Chondrocyte (in vitro differentiated cells): ENCODE measurements around the gene GALNT9. TPM values are rescaled to one million over a fixed set of nuclear protein-coding genes. Genes with fewer than 3 reads are reported as not detected.

Experiments used
- DNase-seq: peaks from one replicate; pipeline ENCODE4 v3.0.0; 2021; ENCODE audit warnings: mixed read lengths, low spot score
- H3K27ac Mint-ChIP-seq: one replicate; pipeline ENCODE4 v1.8.0; 2021; ENCODE audit warnings: mild to moderate bottlenecking, moderate library complexity, mixed read lengths; ENCODE audit not compliant: unreplicated experiment
- H3K27me3 Mint-ChIP-seq: 2 replicates; pipeline ENCODE4 v1.8.0; 2021; ENCODE audit warnings: low read depth, mixed read lengths
- H3K36me3 Mint-ChIP-seq: 2 replicates; pipeline ENCODE4 v1.8.0; 2021; ENCODE audit warnings: low read depth, mixed read lengths
- H3K4me1 Mint-ChIP-seq: 2 replicates; pipeline ENCODE4 v1.8.0; 2021; ENCODE audit warnings: low read depth, mild to moderate bottlenecking, mixed read lengths
- H3K4me3 Mint-ChIP-seq: one replicate; pipeline ENCODE4 v1.8.0; 2021; ENCODE audit warnings: mild to moderate bottlenecking, moderate library complexity, mixed read lengths; ENCODE audit not compliant: unreplicated experiment
- H3K9me3 Mint-ChIP-seq: 2 replicates; pipeline ENCODE4 v1.8.0; 2021; ENCODE audit warnings: low read depth, mixed read lengths
- CTCF ChIP-seq: fragments of 200-600 bp; sonication (generic); IDR thresholded peaks from 2 replicates; pipeline ENCODE4 v1.5.0; 2021; ENCODE audit warnings: antibody characterized with exemption, mild to moderate bottlenecking, moderate library complexity
- total RNA-seq: library from RNA; stranded (reverse); gene quantifications from 3 replicates; pipeline ENCODE4 v1.2.1, GENCODE V29; 2021

The GALNT9 gene
- total RNA-seq, 1 donor from 2014 or later: not detected

GRCh38 chr12:132207083-132207775 lies 122.2 kb downstream of the GALNT9 start:
- peaks cover 6% of the 10 kb centered on the region for H3K9me3 Mint-ChIP-seq
- no peaks in the 10 kb centered on the region for H3K36me3 Mint-ChIP-seq
- DNase-seq: no peak
- peaks cover 49% of the 10 kb centered on the region for H3K27me3 Mint-ChIP-seq
- H3K4me1 Mint-ChIP-seq: no peaks in the 10 kb centered on the region
- no peak for TF ChIP-seq CTCF
- H3K4me3 Mint-ChIP-seq: no peak overlapping the region
- H3K27ac Mint-ChIP-seq: no peak overlapping the region

GRCh38 chr12:132206046-132206434 lies 123.3 kb downstream of the GALNT9 start:
- no peaks in the 10 kb centered on the region for H3K36me3 Mint-ChIP-seq
- no peaks in the 10 kb centered on the region for H3K4me1 Mint-ChIP-seq
- no peak for DNase-seq
- H3K4me3 Mint-ChIP-seq: no peak overlapping the region
- peaks cover 6% of the 10 kb centered on the region for H3K9me3 Mint-ChIP-seq
- H3K27ac Mint-ChIP-seq: no peak overlapping the region
- no peak for TF ChIP-seq CTCF
- peaks cover 47% of the 10 kb centered on the region for H3K27me3 Mint-ChIP-seq

- Mint-ChIP-seq H3K4me3 (no peak overlapping the region), H3K27me3 (peaks cover 47% of the 10 kb centered on the region), H3K36me3 (no peaks in the 10 kb centered on the region), H3K4me1 (no peaks in the 10 kb centered on the region), H3K9me3 (peaks cover 6% of the 10 kb centered on the region), H3K27ac (no peak overlapping the region)
- no peak for TF ChIP-seq CTCF
- DNase-seq: no peak
Observed at GRCh38 chr12:132205271-132206045, 123.9 kb downstream of the GALNT9 start.

GRCh38 chr12:132204793-132205270 lies 124.6 kb downstream of the GALNT9 start:
- H3K27me3 Mint-ChIP-seq: peaks cover 51% of the 10 kb centered on the region
- no peaks in the 10 kb centered on the region for H3K4me1 Mint-ChIP-seq
- no peak for DNase-seq
- TF ChIP-seq CTCF: no peak
- H3K27ac Mint-ChIP-seq: no peak overlapping the region
- H3K36me3 Mint-ChIP-seq: no peaks in the 10 kb centered on the region
- no peak overlapping the region for H3K4me3 Mint-ChIP-seq
- H3K9me3 Mint-ChIP-seq: peaks cover 6% of the 10 kb centered on the region

- no peaks in the 10 kb centered on the region for H3K4me1 Mint-ChIP-seq
- no peak overlapping the region for H3K4me3 Mint-ChIP-seq
- no peak for DNase-seq
- no peak overlapping the region for H3K27ac Mint-ChIP-seq
- H3K36me3 Mint-ChIP-seq: no peaks in the 10 kb centered on the region
- H3K9me3 Mint-ChIP-seq: peaks cover 6% of the 10 kb centered on the region
- peaks cover 51% of the 10 kb centered on the region for H3K27me3 Mint-ChIP-seq
- no peak for TF ChIP-seq CTCF
Observed at GRCh38 chr12:132204063-132204792, 125.2 kb downstream of the GALNT9 start.
